GM13976 (cell line): ENCODE measurements around the gene ZFP42.
"Not testable (repeated sequence)": the region's sequence is repeated elsewhere in the genome, so short reads cannot be mapped to it uniquely, and the experiment has no call there.

Experiments used
- DNase-seq: peaks from one replicate; pipeline ENCODE4 v3.0.0; 2012; ENCODE audit warnings: low spot score
- in situ Hi-C: fragments of 300-500 bp; cut with MboI; formaldehyde crosslinking; loops from one replicate; pipeline ENCODE4 v1.12.0; 2022; ENCODE audit warnings: low sequenced_read_pairs, mixed read lengths, inconsistent platforms; ENCODE audit not compliant: unreplicated experiment
- TF ChIP-seq, protein P1 (sequence below): IDR thresholded peaks from 2 replicates; pipeline ENCODE4 v1.5.1; 2012; ENCODE audit warnings: borderline replicate concordance, mild to moderate bottlenecking; ENCODE audit not compliant: insufficient read depth; ENCODE audit errors: extremely low read depth, missing control alignments, control extremely low read depth

ZFP42 gene

DNA sequence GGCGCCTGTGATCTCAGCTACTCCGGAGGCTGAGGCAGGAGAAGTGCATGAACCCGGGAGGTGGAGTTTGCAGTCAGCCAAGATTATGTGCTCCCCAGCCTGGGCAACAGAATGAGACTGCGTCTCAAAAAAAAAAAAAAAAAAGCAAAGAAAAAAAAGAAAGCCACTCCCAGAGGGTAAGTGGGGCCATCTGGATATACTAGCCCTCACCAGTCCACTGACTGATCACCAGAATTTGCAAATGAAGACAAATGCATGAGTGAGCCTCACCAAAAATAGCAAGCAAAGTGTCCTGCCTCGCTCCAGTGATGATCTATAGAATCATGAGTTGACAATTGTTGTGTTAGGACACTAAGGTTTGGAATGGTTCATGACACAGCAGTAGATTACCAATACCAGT is 47.6 kb downstream of the ZFP42 start:
- TF ChIP-seq, protein P1, sequence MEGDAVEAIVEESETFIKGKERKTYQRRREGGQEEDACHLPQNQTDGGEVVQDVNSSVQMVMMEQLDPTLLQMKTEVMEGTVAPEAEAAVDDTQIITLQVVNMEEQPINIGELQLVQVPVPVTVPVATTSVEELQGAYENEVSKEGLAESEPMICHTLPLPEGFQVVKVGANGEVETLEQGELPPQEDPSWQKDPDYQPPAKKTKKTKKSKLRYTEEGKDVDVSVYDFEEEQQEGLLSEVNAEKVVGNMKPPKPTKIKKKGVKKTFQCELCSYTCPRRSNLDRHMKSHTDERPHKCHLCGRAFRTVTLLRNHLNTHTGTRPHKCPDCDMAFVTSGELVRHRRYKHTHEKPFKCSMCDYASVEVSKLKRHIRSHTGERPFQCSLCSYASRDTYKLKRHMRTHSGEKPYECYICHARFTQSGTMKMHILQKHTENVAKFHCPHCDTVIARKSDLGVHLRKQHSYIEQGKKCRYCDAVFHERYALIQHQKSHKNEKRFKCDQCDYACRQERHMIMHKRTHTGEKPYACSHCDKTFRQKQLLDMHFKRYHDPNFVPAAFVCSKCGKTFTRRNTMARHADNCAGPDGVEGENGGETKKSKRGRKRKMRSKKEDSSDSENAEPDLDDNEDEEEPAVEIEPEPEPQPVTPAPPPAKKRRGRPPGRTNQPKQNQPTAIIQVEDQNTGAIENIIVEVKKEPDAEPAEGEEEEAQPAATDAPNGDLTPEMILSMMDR: no peak
- in situ Hi-C loops: no loop called here
- DNase-seq: no peak

DNA sequence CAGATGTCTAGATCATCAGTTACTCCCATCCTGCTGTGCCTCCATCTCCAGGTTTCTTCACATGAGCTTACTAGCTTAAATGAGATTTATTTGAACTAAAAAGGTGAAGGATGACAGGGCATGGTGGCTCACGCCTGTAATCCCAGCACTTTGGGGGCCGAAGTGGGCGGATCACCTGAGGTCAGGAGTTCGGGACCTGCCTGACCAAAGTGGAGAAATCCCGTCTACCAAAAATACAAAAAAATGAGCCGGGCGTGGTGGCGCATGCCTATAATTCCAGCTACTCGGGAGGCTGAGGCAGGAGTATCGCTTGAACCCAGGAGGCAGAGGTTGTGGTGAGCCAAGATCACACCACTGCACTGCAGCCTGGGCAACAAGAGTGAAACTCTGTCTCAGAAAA is 49.9 kb downstream of the ZFP42 start:
- in situ Hi-C loops, DNase-seq: not testable (repeated sequence)

DNA sequence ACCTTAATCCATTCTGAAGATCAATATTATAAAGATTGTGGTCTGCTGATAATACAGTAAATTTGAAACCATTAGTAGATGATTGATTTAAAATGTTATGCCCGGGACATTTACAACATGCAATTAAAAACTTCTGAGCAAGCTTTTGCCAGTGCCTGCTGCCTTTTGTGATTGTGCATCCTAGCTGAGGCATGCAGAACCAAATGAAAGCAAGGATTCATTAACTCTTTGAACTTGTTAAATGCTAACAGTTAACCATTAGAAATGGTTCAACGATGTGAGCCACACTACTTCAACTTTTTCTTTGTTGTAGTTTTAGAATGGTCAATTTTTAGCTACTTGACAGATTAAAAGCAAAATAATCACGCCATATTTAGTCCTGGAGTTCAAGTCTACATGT is 51.1 kb downstream of the ZFP42 start:
- in situ Hi-C loops: no loop called here
- no peak for DNase-seq
- TF ChIP-seq, protein P1: no peak

DNA sequence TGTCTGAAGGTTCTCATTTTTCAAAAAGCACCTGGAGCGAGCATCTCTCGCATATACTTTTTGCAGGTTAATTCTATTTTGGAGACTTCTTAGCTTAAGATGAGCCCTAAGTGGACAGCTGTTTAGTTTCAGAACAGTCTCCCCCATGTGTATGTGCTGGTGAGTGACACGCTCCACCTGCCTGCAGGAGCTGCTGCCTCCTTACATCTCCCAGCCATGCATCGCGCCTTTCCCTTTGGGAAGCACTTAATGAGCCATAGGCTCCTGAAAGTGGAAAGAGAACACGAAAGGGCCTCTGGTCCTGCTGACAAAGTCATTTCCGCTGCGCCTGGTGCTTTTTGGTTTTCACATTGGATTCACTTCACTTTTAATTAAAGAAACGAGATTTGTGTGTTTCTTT is 57.7 kb downstream of the ZFP42 start:
- in situ Hi-C loops: no loop called here
- TF ChIP-seq, protein P1: no peak
- DNase-seq: no peak
